ENCODE data around the gene PRMT7.

Gene PRMT7

GRCh38 chr16:68375801-68376536, 65.2 kb downstream of the PRMT7 start:
- Mint-ChIP-seq H3K4me1 (ENCODE audit: low read depth) (peaks cover 10% of the 10 kb centered on the region), H3K9me3 (no peaks in the 10 kb centered on the region)

GRCh38 chr16:68376590-68376989, 65.8 kb downstream of the PRMT7 start:
- no peaks in the 10 kb centered on the region for H3K36me3 Mint-ChIP-seq (ENCODE audit: low read depth)
- peaks cover 10% of the 10 kb centered on the region for H3K4me1 Mint-ChIP-seq (ENCODE audit: low read depth)
- H3K27ac Mint-ChIP-seq = no peak overlapping the region
- no peaks in the 10 kb centered on the region for H3K9me3 Mint-ChIP-seq
- H3K27me3 Mint-ChIP-seq = peaks cover 12% of the 10 kb centered on the region
- no peak overlapping the region for H3K4me3 Mint-ChIP-seq

More at GRCh38 chr16:68375801-68376536, 65.2 kb downstream of the PRMT7 start:
- Mint-ChIP-seq H3K36me3 (ENCODE audit: low read depth) (no peaks in the 10 kb centered on the region), H3K27me3 (peaks cover 12% of the 10 kb centered on the region), H3K27ac (no peak overlapping the region), H3K4me3 (no peak overlapping the region)

DNA sequence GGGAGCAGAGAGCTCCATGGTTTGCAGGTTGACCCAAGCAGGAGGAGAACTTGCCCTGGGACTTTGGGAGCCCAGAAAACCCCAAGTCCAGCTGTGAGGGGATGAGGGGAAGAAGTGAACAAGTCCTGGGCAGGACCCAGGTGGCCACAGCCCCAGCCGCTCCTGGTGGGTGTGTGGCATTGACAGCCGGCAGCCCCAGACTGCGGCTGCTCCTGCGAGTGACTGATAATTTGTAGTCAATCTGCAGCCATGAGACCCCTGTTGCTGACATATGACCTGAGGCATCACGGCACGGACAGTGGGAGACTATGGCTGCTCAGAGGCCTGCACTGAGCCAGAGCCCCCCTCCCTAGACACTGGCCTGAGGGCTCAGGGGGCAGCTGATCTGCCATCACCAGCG, 66.4 kb downstream of the PRMT7 start:
- Mint-ChIP-seq H3K27me3 (peaks cover 12% of the 10 kb centered on the region), H3K4me1 (ENCODE audit: low read depth) (peaks cover 11% of the 10 kb centered on the region), H3K27ac (no peak overlapping the region), H3K9me3 (no peaks in the 10 kb centered on the region), H3K36me3 (ENCODE audit: low read depth) (no peaks in the 10 kb centered on the region), H3K4me3 (no peak overlapping the region)

GRCh38 chr16:68377667-68378393, 67.0 kb downstream of the PRMT7 start:
- H3K36me3 Mint-ChIP-seq (ENCODE audit: low read depth) = no peaks in the 10 kb centered on the region
- H3K4me3 Mint-ChIP-seq = no peak overlapping the region
- H3K27me3 Mint-ChIP-seq = peaks cover 12% of the 10 kb centered on the region
- no peak overlapping the region for H3K27ac Mint-ChIP-seq
- H3K4me1 Mint-ChIP-seq (ENCODE audit: low read depth) = peaks cover 15% of the 10 kb centered on the region
- H3K9me3 Mint-ChIP-seq = no peaks in the 10 kb centered on the region

DNA sequence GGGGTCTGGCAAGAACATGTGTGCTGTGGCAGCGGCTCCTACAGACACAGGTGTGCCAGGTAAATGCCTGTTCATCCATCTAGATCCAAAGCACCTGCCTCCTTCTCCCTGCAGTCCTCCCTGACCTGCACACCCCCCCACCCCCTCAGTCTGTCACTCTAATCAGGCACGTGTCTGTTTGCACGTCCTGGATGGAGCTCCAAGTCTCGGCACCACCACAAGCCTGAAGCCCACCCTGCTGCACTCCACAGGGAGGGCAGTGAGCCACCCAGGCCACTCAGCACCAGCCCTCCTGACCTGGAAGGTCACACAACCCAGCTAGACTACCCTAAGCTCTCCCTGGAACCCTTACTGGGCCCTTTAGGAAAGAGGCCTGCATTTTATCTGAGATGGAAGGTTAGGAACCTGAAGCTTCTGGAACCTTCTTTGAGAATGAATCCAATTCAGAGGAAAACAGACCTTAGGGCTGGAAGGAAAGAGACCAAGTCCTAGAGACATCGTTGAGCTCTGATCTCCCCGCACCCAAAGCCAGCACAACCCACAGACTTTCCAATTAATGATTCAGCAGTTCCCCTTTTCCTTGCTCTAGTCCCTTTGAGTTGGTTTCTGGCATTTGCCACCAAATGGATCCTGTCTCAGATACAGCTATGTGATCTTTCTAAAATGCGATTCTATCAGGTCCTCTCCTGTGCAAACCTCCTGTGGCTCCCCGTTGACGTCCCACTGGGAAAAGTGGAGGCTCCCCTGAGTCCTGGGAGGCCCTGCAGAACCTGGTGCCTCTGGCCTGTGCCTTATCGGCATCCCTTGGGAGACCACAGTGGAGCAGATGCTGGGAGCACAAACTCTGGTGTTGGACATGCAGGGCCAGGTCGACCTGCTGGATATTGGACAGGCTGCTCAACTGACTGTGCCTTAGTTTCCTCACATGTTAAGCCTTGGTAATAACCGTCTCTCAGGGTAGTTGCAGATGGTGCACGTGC, 67.9 kb downstream of the PRMT7 start:
- Mint-ChIP-seq H3K36me3 (ENCODE audit: low read depth) (no peaks in the 10 kb centered on the region), H3K27ac (no peak overlapping the region), H3K4me1 (ENCODE audit: low read depth) (peaks cover 15% of the 10 kb centered on the region), H3K4me3 (no peak overlapping the region), H3K9me3 (no peaks in the 10 kb centered on the region), H3K27me3 (peaks cover 8% of the 10 kb centered on the region)

DNA sequence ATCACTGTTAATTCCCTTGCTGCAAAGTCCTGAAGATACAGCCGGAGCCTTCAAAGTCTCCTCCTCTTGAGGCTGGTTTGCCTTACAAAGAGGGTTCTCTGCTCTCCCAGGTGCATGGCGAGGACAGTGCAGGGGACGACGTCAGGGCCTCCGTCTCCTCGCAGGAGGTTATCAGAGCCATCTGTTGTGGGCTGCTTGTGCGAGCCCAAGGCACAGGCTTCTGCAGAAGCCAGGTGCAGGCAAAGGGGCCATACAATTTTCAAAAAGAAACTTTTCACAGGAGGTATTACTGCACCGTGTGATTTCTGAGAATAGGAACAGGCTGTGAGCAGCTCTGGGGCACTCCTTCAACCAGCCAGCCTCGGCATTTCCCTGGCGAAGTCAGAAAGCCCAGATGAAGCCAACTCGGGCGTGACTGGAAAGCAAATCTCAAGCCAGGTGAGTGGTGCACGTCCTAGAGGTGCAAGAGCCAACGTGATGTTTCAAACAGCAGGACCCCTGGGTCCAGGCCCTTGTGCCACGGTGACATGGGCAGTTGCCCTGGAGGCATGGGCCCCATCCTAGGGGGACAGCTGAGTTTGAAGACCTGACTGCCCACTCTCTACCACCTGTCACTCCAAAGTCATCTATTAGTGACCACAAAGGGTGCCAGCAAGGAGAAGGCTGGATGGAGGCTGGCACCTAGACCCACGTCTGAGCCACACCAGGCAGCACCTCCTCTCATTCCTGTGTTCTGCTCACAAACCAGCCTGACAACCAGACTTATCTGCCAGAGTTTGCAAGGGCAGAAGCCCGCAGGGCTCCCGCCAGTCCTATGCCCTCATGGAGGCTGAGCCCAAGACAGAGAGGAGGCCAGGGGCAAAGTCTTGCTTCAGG, 68.9 kb downstream of the PRMT7 start:
- Mint-ChIP-seq H3K27me3 (peaks cover 6% of the 10 kb centered on the region), H3K27ac (no peak overlapping the region), H3K4me1 (ENCODE audit: low read depth) (peaks cover 15% of the 10 kb centered on the region), H3K36me3 (ENCODE audit: low read depth) (no peaks in the 10 kb centered on the region), H3K9me3 (no peaks in the 10 kb centered on the region), H3K4me3 (no peak overlapping the region)

GRCh38 chr16:68380348-68380670, 69.5 kb downstream of the PRMT7 start:
- peaks cover 6% of the 10 kb centered on the region for H3K27me3 Mint-ChIP-seq
- H3K4me1 Mint-ChIP-seq (ENCODE audit: low read depth) = peaks cover 15% of the 10 kb centered on the region
- H3K4me3 Mint-ChIP-seq = no peak overlapping the region
- H3K9me3 Mint-ChIP-seq = no peaks in the 10 kb centered on the region
- H3K27ac Mint-ChIP-seq = no peak overlapping the region
- no peaks in the 10 kb centered on the region for H3K36me3 Mint-ChIP-seq (ENCODE audit: low read depth)

DNA sequence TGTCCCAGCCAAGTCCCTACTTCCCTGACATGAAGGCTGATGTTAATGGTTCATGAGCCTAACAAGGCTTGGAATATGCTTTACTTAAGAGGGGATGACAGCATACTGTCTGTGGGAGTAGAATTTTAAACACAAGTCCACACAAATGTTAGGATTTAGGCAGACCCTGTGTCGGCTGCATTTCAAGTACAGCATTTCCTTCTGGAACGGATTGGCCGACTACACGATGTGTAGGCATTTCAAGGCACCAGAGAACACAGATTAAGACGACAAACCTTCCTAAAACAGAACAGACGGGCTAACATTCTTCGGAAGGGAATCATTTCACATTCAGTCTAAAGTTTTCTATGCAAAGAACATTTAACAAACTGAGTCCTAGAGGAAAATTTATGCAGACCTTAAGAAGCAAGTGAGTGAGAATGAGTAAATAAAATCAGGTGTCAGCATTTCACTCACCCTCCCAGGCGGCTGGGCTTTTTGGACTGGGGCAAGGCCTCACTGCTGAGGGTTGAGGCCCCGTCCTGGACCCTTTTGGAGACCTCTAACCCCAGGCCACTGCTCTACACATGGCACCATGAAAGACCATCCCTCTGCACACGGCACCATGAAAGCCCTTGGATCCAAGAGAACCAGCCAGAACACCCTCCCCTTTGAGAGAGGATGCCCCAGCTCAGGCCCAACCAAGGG, 70.0 kb downstream of the PRMT7 start:
- Mint-ChIP-seq H3K4me3 (no peak overlapping the region), H3K27me3 (peaks cover 6% of the 10 kb centered on the region), H3K9me3 (no peaks in the 10 kb centered on the region), H3K36me3 (ENCODE audit: low read depth) (no peaks in the 10 kb centered on the region), H3K27ac (no peak overlapping the region), H3K4me1 (ENCODE audit: low read depth) (peaks cover 15% of the 10 kb centered on the region)

- no peaks in the 10 kb centered on the region for H3K36me3 Mint-ChIP-seq (ENCODE audit: low read depth)
- H3K27me3 Mint-ChIP-seq = peaks cover 6% of the 10 kb centered on the region
- no peaks in the 10 kb centered on the region for H3K9me3 Mint-ChIP-seq
- H3K4me3 Mint-ChIP-seq = no peak overlapping the region
- peaks cover 15% of the 10 kb centered on the region for H3K4me1 Mint-ChIP-seq (ENCODE audit: low read depth)
- no peak overlapping the region for H3K27ac Mint-ChIP-seq
Measured at GRCh38 chr16:68381363-68381724, 70.5 kb downstream of the PRMT7 start.

DNA sequence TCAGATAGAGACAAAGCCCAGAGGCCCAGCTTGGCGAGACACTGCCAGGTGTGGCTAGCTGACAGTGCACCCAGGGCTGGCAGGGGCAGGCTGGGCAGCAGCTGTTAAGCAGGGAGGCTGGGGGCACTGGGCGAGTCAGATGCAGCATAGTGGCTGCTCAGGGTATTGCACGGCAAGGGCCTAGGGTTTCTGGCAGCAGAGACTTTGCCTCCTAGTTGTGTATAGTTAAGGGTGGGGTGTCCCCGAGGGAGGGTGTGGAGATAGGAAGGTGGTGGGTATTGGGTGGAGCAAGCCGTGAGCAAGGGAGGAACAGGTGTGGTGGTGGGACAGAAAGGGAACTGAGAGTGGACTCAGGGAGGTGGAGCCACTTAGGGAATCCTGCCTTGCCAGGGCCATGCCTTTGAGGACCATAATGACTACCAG, 71.5 kb downstream of the PRMT7 start:
- Mint-ChIP-seq H3K4me3 (no peak overlapping the region), H3K27me3 (peaks cover 6% of the 10 kb centered on the region), H3K4me1 (ENCODE audit: low read depth) (peaks cover 15% of the 10 kb centered on the region), H3K27ac (no peak overlapping the region), H3K9me3 (no peaks in the 10 kb centered on the region), H3K36me3 (ENCODE audit: low read depth) (no peaks in the 10 kb centered on the region)

GRCh38 chr16:68383858-68384257, 73.0 kb downstream of the PRMT7 start:
- H3K27me3 Mint-ChIP-seq = peaks cover 4% of the 10 kb centered on the region

DNA sequence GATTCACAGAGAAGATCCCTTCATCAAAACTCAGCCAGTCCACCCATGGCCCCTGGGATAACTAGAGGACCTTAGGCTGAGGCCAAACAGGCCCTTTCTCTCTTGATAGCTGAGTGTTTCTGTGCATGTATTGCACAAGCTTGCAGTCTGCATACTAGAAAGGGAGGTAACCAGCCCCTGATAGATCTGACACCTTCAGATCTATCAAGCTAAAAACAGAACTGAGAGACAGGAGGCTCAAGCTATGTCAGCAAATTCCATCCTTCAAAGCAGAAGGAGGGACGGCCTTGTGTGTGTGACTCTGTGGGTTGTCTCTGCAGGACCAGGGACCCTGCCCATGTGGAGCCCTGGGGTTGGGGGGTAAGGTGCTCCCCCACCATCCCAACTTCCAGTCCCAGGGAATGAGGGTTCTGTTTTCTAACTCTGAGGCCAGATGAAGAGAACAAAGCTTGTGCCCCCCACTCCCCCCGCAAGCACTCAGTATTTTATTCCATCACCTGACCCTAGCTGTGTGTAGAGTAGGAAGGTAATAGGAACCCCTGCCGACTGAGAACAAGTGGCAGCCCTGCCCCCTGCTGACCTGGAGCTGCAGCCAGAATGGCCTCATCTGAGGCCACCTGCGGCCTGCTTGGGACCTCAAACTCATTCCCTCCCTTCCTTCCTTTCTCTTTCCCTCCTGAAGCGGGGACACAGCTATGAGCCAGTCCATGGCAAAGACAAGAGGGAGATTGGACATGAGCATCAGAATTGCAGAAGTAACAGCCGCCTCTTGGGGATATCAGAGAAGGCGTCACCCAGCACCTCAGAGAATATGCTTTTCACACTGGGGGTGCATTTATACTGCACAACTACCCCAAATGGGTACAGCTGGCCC, 73.7 kb downstream of the PRMT7 start:
- H3K4me3 Mint-ChIP-seq = no peak overlapping the region

More at GRCh38 chr16:68383858-68384257, 73.0 kb downstream of the PRMT7 start:
- Mint-ChIP-seq H3K9me3 (no peaks in the 10 kb centered on the region), H3K4me1 (ENCODE audit: low read depth) (peaks cover 15% of the 10 kb centered on the region), H3K36me3 (ENCODE audit: low read depth) (no peaks in the 10 kb centered on the region), H3K4me3 (no peak overlapping the region), H3K27ac (no peak overlapping the region)

GRCh38 chr16:68385371-68385770, 74.6 kb downstream of the PRMT7 start:
- H3K4me1 Mint-ChIP-seq (ENCODE audit: low read depth) = peaks cover 5% of the 10 kb centered on the region
- no peaks in the 10 kb centered on the region for H3K27me3 Mint-ChIP-seq
- H3K9me3 Mint-ChIP-seq = no peaks in the 10 kb centered on the region
- no peak overlapping the region for H3K27ac Mint-ChIP-seq
- no peak overlapping the region for H3K4me3 Mint-ChIP-seq
- no peaks in the 10 kb centered on the region for H3K36me3 Mint-ChIP-seq (ENCODE audit: low read depth)

More for the DNA sequence above, 73.7 kb downstream of the PRMT7 start:
- Mint-ChIP-seq H3K4me1 (ENCODE audit: low read depth) (peaks cover 9% of the 10 kb centered on the region), H3K27me3 (no peaks in the 10 kb centered on the region), H3K9me3 (no peaks in the 10 kb centered on the region), H3K36me3 (ENCODE audit: low read depth) (no peaks in the 10 kb centered on the region), H3K27ac (no peak overlapping the region)

All from stimulated activated naive CD8-positive, alpha-beta T cell treated with anti-CD3 and anti-CD28 coated beads, Interleukin-15, Interleukin-2, amounts not matched to agents 100 ng/mL and 50 ng/mL, for 24 hours (primary cell).